Renal cortex interstitium (tissue), 11 donors: ENCODE data around the gene FADS3. TPM values are rescaled to one million over a fixed set of nuclear protein-coding genes. Genes with fewer than 3 reads are reported as not detected.
A peak's percentile ranks its signal among the peaks of the same experiment; 100 is the strongest.
"Not testable (repeated sequence)": the region's sequence is repeated elsewhere in the genome, so short reads cannot be mapped to it uniquely, and the experiment has no call there.

Source experiments
- DNase-seq, 11 donors: peaks; one replicate each; pipeline ENCODE4 v3.0.0-alpha.2; 2013; ENCODE audit warnings: low read depth in 9 of 11, low spot score in 4 of 11; ENCODE audit errors: extremely low read depth in 1 of 11
- polyA plus RNA-seq, 3 donors: library from polyadenylated mRNA; unstranded; fragments of 120-200 nt; gene quantifications; one replicate each; pipeline ENCODE4 v1.2.1, GENCODE V29; 2013; ENCODE audit not compliant: insufficient read length in 3 of 3

Gene FADS3
- polyA plus RNA-seq, 3 donors = 13.0 to 22.9 (median 18.4) TPM

GRCh38 chr11:61885784-61886580 lies 5.4 kb downstream of the FADS3 start:
- no peak for DNase-seq

DNA sequence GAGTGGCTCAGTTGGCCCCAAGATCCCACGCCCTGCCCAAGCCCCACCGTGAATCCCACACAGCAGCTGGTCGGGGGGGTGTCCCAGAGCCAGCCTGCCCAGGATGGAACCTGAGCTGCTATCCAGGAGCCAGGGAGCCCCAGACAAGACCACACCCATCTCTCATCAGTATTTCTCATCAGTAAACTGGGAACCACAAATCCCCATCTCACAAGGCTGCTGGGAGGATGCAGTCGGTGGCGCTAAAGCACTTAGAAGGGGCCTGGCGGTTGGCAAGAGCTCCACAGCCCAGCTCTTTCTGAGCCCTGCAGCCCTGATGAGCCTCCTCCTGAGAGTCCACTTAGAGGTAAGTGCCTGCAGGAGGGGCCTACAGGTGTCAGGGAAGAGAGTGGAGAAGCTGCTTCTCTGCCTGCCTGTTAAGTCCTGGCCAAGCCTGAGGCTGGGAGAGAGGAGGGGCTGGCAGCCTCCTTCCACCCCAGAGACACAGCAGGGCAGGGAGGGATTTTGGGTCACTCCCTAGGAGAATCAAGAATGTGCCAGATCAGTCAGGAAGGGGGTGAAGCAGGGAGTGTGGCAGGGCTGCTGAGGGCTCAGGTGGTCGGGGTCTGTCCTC lies 6.1 kb downstream of the FADS3 start:
- DNase-seq = no peak

DNA sequence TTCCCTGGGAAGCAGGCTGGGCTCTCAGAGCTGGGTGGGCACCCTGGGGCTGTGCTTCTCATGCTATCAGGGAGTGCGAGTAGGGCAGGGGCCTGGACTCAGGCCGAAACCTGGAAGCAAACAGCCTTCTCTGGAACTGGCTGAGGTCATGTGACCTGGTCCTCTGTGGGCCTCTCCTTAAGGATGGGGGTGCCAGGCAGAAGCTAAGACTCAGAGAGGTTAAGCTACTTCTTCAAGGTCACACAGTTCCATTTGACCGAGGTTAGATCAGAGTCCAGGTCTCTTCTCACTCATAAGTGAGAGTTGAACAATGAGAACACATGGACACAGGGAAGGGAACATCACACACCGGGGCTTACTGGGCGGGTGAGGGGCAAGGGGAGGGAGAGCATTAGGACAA lies 7.4 kb downstream of the FADS3 start:
- DNase-seq = no peak

DNA sequence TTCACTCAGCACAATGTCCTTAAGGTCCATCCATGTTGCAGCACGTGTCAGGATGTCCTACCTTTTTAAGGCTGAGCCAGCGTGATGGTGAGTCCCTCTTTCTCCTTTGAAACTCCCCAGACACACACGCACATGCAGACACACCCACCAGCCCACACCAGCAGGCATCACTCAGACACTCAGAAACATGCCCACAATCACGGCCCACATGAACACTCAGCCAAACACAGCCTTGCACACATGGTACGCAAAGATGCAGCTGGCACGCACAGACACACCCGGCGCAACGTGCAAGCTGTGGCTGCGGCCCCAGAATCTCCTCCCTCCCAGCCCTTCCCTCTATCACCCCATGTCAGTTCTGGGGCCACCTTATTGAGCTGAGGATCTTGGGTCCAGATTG lies 8.0 kb downstream of the FADS3 start:
- no peak for DNase-seq

DNA sequence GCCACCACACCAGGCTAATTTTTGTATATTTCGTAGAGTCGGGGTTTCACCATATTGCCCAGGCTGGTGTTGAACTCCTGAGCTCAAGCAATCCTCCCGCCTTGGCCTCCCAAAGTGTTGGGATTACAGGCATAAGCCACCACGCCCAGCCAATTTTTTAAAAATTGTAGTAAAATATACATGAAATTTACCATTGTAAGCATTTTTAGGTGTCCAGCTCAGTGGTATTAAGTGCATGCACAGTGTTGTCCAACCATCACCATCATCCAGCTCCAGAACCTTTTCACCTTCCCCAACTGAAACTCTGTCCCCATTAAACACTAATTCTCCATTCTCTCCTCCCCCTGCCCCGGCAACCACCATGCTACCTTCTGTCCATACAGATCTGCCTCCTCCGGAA lies 8.5 kb downstream of the FADS3 start:
- DNase-seq = no peak

- DNase-seq = not testable (repeated sequence)
These were observed 9.1 kb downstream of the FADS3 start for GRCh38 chr11:61882267-61882666.

DNA sequence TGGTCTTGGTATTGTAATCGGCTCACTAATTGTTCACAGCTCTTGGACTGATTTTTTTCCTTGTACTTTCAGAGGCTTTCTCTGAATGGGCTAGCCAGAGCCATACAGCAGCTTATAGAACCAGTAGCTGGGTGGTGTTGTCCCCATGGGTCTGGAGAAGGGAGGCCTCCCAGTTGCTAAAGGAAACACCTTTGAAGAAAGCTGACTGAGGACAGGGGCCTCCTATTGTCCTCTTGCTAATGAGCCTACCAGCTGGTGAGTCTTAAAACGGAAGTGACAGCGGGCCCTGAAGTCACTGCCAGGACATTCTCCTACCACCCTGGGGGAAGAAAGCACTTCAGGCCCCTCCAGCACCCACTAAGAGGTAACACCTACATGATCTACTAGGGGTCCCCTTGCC lies 9.9 kb downstream of the FADS3 start:
- no peak for DNase-seq

GRCh38 chr11:61880454-61880853 lies 10.9 kb downstream of the FADS3 start:
- DNase-seq = no peak

DNA sequence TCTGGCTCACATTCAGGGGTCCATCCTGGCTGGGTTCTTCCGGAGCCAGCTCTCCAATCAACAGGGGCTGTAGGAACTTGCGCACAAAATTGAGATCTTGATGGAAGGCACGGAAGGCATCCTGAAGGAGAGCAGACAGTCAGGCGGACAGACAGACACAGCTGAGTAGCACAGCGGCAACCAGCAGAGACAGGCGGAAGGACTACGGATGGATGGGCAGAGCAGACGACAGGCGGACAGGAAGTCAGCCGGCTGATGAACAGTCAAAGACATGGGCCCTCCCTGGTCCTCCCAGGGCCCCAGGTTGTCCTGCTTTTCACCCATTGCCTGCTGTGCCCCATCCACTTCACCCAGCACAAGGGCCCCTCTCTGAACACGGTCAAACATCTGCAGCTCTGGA lies 11.3 kb downstream of the FADS3 start:
- DNase-seq = no peak

- no peak for DNase-seq
These were observed 12.2 kb downstream of the FADS3 start for GRCh38 chr11:61879152-61879551.

DNA sequence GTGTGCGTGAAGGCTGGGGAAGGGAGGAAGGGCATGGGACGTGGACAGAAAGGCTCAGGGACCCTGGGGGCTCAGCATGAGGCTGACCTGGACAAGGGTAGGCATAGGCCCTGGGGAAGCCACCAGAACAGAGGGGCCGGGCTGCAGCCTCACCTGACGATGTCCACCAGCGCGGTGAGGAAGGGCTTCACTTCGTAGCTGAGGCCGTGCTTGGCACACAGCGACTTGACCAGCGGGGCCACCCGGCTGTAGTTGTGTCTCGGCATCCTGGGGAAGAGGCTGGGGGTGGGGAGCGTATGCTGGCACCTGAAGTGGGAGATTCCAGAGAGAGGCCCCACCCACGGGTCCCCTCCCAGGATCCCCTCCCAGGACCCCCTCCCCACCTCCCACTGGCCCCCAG lies 15.6 kb downstream of the FADS3 start:
- DNase-seq = no peak

- no peak for DNase-seq
These were observed 16.5 kb downstream of the FADS3 start for GRCh38 chr11:61874853-61875252.

DNA sequence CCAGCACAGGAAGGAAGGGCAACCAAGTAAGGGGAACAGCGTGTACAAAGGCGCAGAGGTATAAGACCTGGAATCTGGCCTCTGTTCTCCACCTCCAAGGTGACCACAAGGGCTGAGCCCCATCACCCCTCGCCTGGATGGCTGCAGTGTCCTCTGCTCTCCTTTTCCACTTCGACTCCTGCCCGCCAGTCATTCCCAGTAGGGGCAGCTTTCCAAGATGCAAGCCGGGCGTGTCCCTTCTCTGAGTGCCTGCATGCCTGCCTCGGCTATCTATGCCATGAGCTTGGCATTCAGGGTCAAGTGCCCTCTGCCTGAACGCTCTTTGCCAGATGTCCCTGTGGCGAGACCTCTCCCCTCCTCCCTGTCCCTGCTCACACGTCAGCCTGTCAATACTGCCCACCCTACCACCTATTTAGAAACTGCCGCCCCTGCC lies 17.0 kb downstream of the FADS3 start:
- DNase-seq = no peak

GRCh38 chr11:61873588-61874376 lies 17.6 kb downstream of the FADS3 start:
- DNase-seq = no peak

GRCh38 chr11:61872935-61873565 lies 18.3 kb downstream of the FADS3 start:
- DNase-seq = no peak

GRCh38 chr11:61871158-61871597 lies 20.2 kb downstream of the FADS3 start:
- peak in 10 of 11 donors; percentile 47 to 70 (median 56) for DNase-seq

- DNase-seq = peak in 3 of 11 donors; percentile 9 to 21 (median 19)
These were observed 20.8 kb downstream of the FADS3 start for GRCh38 chr11:61870541-61871031.

DNA sequence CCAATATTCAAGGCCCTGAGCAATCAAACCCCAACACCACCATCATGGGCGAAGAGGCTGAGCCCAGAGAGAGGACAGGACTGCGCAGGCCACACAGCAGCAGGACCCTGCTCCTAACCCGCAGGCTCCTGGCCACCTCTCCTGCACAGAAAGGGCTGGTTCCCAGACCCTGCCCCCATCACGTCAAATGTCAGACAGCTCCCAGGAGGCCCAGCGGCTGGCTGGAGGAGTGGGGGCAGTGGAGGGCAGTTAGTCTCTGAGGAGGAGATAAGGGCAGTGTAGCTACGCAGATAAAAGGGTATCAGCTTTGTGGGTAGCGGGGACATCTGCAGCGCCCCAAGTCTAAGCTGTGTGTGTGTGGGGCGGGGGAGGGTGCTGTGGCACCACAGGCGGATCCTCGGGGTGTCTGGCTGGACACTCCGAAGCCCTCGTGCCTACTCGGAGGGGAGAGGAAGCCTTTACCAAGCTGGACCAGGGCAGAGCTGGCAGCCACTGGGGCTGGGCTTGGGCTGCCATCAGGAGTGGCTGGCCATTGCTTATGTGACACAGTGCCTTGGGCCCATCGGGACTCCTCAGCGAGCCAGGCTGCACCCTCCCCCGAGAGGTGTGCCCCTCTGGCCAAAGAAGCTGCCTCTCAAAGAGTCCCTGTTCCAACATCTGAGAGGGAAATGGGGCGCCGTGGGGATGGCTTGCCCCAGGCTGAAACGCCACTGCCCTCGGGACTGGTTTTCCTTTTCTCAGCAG lies 21.5 kb downstream of the FADS3 start:
- DNase-seq = no peak

DNA sequence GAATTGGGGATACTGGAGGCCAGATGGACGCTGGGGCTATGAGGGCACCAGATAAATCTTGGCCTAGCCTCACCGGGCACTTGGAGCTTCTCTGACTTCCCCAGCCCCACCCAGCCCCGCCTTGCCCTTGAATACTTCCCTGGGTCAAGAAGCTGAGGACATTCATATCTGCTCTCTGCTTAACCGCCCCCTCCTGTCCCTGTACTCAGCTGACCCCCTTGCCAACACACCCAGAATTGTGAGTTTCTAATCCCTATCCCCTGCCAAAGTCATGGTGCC lies 22.0 kb downstream of the FADS3 start:
- DNase-seq = no peak
